Measurements from ENCODE around the gene ABCG4. TPM values are rescaled to one million over a fixed set of nuclear protein-coding genes. Genes with fewer than 3 reads are reported as not detected.
A peak's percentile ranks its signal among the peaks of the same experiment; 100 is the strongest.
"Not testable (repeated sequence)": the region's sequence is repeated elsewhere in the genome, so short reads cannot be mapped to it uniquely, and the experiment has no call there.

Gene ABCG4
- total RNA-seq, 2 experiments from 2014 or later, result not detected

GRCh38 chr11:119188067-119188466 lies 39.2 kb downstream of the ABCG4 start:
- Mint-ChIP-seq H3K4me3 (no peak overlapping the region), H3K36me3 (no peaks in the 10 kb centered on the region), H3K27me3 (no peaks in the 10 kb centered on the region), H3K4me1 (ENCODE audit: low read depth) (peaks cover 6% of the 10 kb centered on the region), H3K9me3 (no peaks in the 10 kb centered on the region), H3K27ac (no peak overlapping the region)
- DNase-seq, result no peak
- intact Hi-C loops (cut with micrococcal nuclease), result no loop called here
- ChIA-PET CTCF (no interaction called here), POLR2A (no interaction called here)

GRCh38 chr11:119188887-119189286 lies 40.0 kb downstream of the ABCG4 start:
- intact Hi-C loops (cut with micrococcal nuclease), result no loop called here
- Mint-ChIP-seq H3K4me1 (ENCODE audit: low read depth) (peaks cover 6% of the 10 kb centered on the region), H3K27me3 (no peaks in the 10 kb centered on the region), H3K27ac (no peak overlapping the region), H3K36me3 (no peaks in the 10 kb centered on the region), H3K4me3 (no peak overlapping the region), H3K9me3 (no peaks in the 10 kb centered on the region)
- ChIA-PET CTCF (no interaction called here), POLR2A (no interaction called here)
- DNase-seq, result no peak

DNA sequence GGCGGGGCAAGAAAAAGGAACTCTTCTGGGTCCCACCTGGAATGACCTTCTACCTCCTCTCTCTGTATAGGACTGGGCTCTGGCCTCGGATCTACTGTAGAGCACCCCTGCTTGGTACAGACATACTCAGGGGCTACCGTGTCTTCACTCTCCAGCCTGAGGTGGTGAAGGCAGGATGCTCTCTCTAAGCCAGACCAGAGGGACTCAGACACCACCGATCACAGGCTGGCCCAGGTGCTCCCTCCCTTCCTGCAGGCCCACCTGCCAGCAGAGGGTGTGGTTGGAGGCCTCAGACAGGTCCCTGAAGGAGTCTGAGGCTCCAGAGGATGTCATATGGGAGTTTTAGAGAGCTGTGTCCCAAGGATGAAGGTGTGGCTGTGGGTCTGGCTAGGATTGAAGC lies 40.5 kb downstream of the ABCG4 start:
- Mint-ChIP-seq H3K27ac (no peak overlapping the region), H3K36me3 (no peaks in the 10 kb centered on the region), H3K4me3 (no peak overlapping the region), H3K4me1 (ENCODE audit: low read depth) (peaks cover 5% of the 10 kb centered on the region), H3K9me3 (no peaks in the 10 kb centered on the region), H3K27me3 (no peaks in the 10 kb centered on the region)
- intact Hi-C loops (cut with micrococcal nuclease), result no loop called here
- ChIA-PET CTCF (interaction anchor here (0.6 to 1.3 kb wide), 2 partner anchors 16 to 78 kb away, joined by 3 to 7 read pairs; partner anchors contain the start of gene CBL), POLR2A (no interaction called here)
- no peak for DNase-seq

DNA sequence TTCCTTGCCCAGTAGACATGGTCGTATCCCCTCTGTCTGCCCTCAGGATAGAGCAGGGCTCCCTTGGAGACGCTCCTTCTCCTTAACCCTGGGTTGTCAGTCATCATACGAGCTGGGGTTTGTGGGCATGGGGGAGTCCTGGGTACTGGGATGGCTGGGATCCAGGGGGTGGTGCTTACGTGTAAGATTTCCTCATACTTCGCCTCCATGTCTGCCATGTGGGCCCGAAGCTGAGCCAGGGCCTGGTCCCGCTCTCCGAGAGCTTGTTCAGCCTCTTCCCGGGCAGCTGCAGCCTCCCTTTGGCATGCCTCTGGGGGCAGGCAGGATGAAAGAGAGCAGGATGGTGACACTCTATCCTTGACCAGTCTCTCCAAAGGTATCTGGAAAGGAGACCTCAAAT lies 41.7 kb downstream of the ABCG4 start:
- Mint-ChIP-seq H3K9me3 (no peaks in the 10 kb centered on the region), H3K4me1 (ENCODE audit: low read depth) (no peaks in the 10 kb centered on the region), H3K36me3 (no peaks in the 10 kb centered on the region), H3K4me3 (no peak overlapping the region), H3K27ac (no peak overlapping the region), H3K27me3 (no peaks in the 10 kb centered on the region)
- no peak for DNase-seq
- intact Hi-C loops (cut with micrococcal nuclease), result no loop called here
- CTCF ChIA-PET, result interaction anchor here (1.0 to 1.5 kb wide), 3 partner anchors 12 to 21 kb away, joined by 3 to 7 read pairs (median 3); partner anchors contain the start of gene CBL
- POLR2A ChIA-PET, result no interaction called here

GRCh38 chr11:119191265-119191664 lies 42.4 kb downstream of the ABCG4 start:
- H3K4me3 Mint-ChIP-seq; H3K9me3 Mint-ChIP-seq; H3K36me3 Mint-ChIP-seq; DNase-seq; H3K27me3 Mint-ChIP-seq; intact Hi-C loops (cut with micrococcal nuclease); H3K4me1 Mint-ChIP-seq (ENCODE audit: low read depth); H3K27ac Mint-ChIP-seq: not testable (repeated sequence)
- POLR2A ChIA-PET, result interaction anchor here (0.7 kb wide), 1 partner anchor 22 kb away, joined by 3 read pairs; no protein-coding TSS in a partner anchor
- CTCF ChIA-PET, result interaction anchor here (1.0 to 1.5 kb wide), 3 partner anchors 11 to 22 kb away, joined by 3 to 4 read pairs (median 3); partner anchors contain the start of gene NLRX1

GRCh38 chr11:119192111-119192510 lies 43.3 kb downstream of the ABCG4 start:
- H3K4me1 Mint-ChIP-seq (ENCODE audit: low read depth), result peaks cover 3% of the 10 kb centered on the region
- H3K27ac Mint-ChIP-seq, result no peak overlapping the region
- intact Hi-C loops (cut with micrococcal nuclease), result no loop called here
- DNase-seq, result no peak
- H3K4me3 Mint-ChIP-seq, result no peak overlapping the region
- no peaks in the 10 kb centered on the region for H3K36me3 Mint-ChIP-seq
- no peaks in the 10 kb centered on the region for H3K27me3 Mint-ChIP-seq
- CTCF ChIA-PET, result interaction anchor here (1.2 to 1.4 kb wide), 2 partner anchors 23 to 93 kb away, joined by 4 read pairs; partner anchors contain the start of gene NLRX1
- POLR2A ChIA-PET, result no interaction called here
- no peaks in the 10 kb centered on the region for H3K9me3 Mint-ChIP-seq

DNA sequence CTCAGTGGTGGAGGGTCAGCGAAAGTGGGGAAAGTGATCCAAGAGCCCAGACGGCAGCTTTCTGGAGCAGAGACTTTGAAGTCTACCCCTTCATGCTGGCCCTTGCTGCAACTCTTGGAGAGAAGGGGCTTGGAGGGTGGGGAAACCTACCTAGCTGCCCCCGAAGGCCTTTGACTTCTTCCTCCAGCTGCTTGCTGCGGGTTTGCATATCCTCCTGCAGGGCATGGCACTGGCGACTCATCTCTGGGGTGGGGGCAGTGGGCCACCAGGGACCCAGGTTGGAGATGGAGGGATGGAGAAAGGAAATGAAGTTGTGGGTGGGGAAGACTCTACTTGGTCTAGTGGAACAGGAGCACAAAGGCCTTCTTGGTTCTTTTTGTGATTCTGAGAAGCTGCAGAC lies 44.1 kb downstream of the ABCG4 start:
- H3K27ac Mint-ChIP-seq, result no peak overlapping the region
- no peak overlapping the region for H3K4me3 Mint-ChIP-seq
- no peak for DNase-seq
- H3K36me3 Mint-ChIP-seq, result no peaks in the 10 kb centered on the region
- H3K27me3 Mint-ChIP-seq, result no peaks in the 10 kb centered on the region
- H3K9me3 Mint-ChIP-seq, result no peaks in the 10 kb centered on the region
- ChIA-PET POLR2A (no interaction called here), CTCF (interaction anchor here (1.0 to 1.4 kb wide), 2 partner anchors 13 to 92 kb away, joined by 4 read pairs; partner anchors contain the start of gene CBL)
- intact Hi-C loops (cut with micrococcal nuclease), result no loop called here
- H3K4me1 Mint-ChIP-seq (ENCODE audit: low read depth), result peaks cover 3% of the 10 kb centered on the region

DNA sequence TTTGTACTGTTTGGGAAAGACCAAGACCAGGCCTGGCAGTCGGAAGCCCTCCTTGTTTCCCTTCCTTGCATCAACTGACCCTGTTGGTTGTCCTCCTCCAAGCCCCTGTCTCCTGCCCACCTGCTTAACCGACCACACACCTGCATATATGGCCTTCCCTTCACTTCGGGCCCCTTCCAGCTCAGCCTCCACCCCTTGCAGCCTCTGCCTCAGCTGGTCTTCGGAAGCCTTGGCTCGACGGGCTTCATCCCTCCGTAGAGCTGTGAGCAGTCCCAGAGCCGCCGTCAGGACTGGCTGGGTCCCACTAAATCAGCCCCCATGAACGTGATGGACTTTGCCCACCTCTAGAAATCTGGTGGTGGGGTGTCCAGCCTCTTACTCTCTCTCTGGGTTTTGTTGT lies 44.8 kb downstream of the ABCG4 start:
- intact Hi-C loops (cut with micrococcal nuclease), result no loop called here
- H3K4me3 Mint-ChIP-seq, result no peak overlapping the region
- no peak overlapping the region for H3K27ac Mint-ChIP-seq
- DNase-seq, result no peak
- peaks cover 3% of the 10 kb centered on the region for H3K4me1 Mint-ChIP-seq (ENCODE audit: low read depth)
- ChIA-PET CTCF (interaction anchor here (1.0 to 1.4 kb wide), 2 partner anchors 12 to 91 kb away, joined by 4 read pairs; partner anchors contain the start of gene CBL), POLR2A (no interaction called here)
- no peaks in the 10 kb centered on the region for H3K27me3 Mint-ChIP-seq
- no peaks in the 10 kb centered on the region for H3K9me3 Mint-ChIP-seq
- no peaks in the 10 kb centered on the region for H3K36me3 Mint-ChIP-seq

- ChIA-PET CTCF (interaction anchor here (0.7 to 3.0 kb wide), 7 partner anchors 11 to 129 kb away, joined by 3 to 37 read pairs (median 6); partner anchors contain the start of genes CBL and NLRX1), POLR2A (no interaction called here)
- Mint-ChIP-seq H3K4me3 (no peak overlapping the region), H3K9me3 (no peaks in the 10 kb centered on the region), H3K27me3 (no peaks in the 10 kb centered on the region), H3K27ac (no peak overlapping the region), H3K36me3 (no peaks in the 10 kb centered on the region), H3K4me1 (ENCODE audit: low read depth) (peaks cover 3% of the 10 kb centered on the region)
- no peak for DNase-seq
- intact Hi-C loops (cut with micrococcal nuclease), result no loop called here
Observed at GRCh38 chr11:119194811-119195440, 46.1 kb downstream of the ABCG4 start.

DNA sequence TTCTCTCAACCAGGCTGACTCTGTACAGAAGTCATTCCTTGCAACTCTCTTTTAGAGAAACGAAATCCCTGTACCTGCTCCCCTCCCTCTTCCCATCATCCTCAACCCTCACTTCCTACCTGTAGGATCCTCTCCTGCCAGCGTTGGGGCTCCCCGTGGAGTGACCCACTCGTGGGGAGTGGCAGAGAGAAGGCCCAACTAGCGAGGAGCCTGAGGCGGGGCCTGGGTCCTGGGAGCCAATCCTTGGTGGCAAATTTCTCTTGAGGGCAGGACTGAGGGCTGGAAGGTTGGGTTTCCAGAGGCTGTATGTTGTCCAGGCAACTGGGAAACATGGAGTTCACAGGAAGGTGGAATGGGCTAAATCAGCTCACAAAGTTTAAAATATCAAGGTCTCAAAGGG lies 46.8 kb downstream of the ABCG4 start:
- Mint-ChIP-seq H3K27me3 (no peaks in the 10 kb centered on the region), H3K4me3 (no peak overlapping the region), H3K9me3 (no peaks in the 10 kb centered on the region), H3K36me3 (no peaks in the 10 kb centered on the region), H3K27ac (no peak overlapping the region), H3K4me1 (ENCODE audit: low read depth) (peaks cover 3% of the 10 kb centered on the region)
- CTCF ChIA-PET, result interaction anchor here (0.8 to 3.0 kb wide), 16 partner anchors 10 to 139 kb away, joined by 3 to 37 read pairs (median 6); partner anchors contain the start of genes CBL, DPAGT1, HINFP and HYOU1
- POLR2A ChIA-PET, result no interaction called here
- DNase-seq, result no peak
- intact Hi-C loops (cut with micrococcal nuclease), result loop anchor here (1.0 to 2.0 kb wide), 4 partner anchors 51 to 139 kb away; partner anchors contain the start of gene HYOU1

DNA sequence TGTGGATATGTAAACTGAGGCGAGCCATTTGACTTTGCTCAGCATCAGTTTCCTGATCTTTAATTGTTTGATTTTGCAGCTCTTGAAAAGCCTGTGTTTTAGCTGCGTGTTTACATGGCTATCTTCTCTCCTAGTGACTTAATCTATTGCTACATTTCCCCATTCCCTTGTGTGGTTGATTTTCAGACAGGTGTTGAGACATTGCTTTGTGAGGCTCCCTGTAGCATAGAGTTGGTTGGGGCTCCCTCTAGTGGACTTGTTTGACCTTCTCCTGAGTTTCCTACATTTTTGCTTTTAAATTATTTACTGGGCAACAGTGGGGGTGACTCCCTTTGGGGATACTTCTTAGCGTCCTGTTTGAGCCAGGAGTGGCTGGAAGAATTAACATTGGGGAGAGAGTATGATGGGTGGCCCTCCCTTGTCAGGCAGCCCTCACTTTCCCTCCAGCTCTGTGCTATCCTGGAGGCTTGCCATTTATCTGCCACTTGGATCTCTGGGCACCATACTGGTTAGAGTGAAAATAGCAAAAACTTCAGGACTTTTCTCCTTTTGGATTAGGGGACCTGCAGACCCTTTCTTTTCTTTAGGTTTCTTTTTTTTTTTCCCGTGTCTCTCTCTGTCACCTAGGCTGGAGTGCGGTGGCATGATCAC lies 48.1 kb downstream of the ABCG4 start:
- CTCF ChIA-PET, result interaction anchor here (0.6 to 3.0 kb wide), 33 partner anchors 9 to 141 kb away, joined by 3 to 37 read pairs (median 5); partner anchors contain the start of genes C2CD2L, CBL, DPAGT1 and HINFP
- Mint-ChIP-seq H3K4me3 (no peak overlapping the region), H3K4me1 (ENCODE audit: low read depth) (peaks cover 3% of the 10 kb centered on the region), H3K9me3 (no peaks in the 10 kb centered on the region), H3K27ac (no peak overlapping the region), H3K27me3 (no peaks in the 10 kb centered on the region), H3K36me3 (no peaks in the 10 kb centered on the region)
- intact Hi-C loops (cut with micrococcal nuclease), result loop anchor here (1.0 to 2.0 kb wide), 5 partner anchors 28 to 140 kb away; partner anchors contain the start of gene HYOU1
- POLR2A ChIA-PET, result no interaction called here
- DNase-seq, result peak; percentile 72

DNA sequence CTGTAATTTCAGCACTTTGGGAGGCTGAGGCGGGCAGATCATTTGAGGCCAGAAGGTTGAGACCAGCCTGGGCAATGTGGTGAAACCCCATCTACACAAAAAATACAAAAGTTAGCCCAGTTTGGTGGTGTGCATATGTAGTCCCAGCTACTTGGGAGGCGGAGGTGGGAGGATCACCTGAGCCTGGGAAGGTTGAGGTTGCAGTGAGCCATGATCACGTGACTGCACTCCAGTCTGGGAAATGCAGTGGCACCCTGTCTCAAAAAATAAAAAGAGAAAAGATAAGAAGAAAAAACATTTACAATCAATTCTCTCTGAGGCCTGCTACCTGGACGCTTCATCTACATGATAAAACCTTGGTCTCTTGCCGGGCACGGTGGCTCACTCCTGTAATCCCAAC lies 50.1 kb downstream of the ABCG4 start:
- H3K36me3 Mint-ChIP-seq, result no peaks in the 10 kb centered on the region
- H3K27ac Mint-ChIP-seq, result no peak overlapping the region
- DNase-seq, result no peak
- H3K4me3 Mint-ChIP-seq, result no peak overlapping the region
- H3K9me3 Mint-ChIP-seq, result no peaks in the 10 kb centered on the region
- no peaks in the 10 kb centered on the region for H3K27me3 Mint-ChIP-seq
- CTCF ChIA-PET, result no interaction called here
- intact Hi-C loops (cut with micrococcal nuclease), result no loop called here
- H3K4me1 Mint-ChIP-seq (ENCODE audit: low read depth), result peaks cover 3% of the 10 kb centered on the region
- POLR2A ChIA-PET, result no interaction called here
